Myocyte (in vitro differentiated cells): ENCODE data around the gene KIFC1. TPM values are rescaled to one million over a fixed set of nuclear protein-coding genes. Genes with fewer than 3 reads are reported as not detected.

Experiments used
- DNase-seq: peaks from one replicate; pipeline ENCODE4 v3.0.0-alpha.2; 2012; ENCODE audit warnings: low read depth
- total RNA-seq: library from RNA; depleted of rRNA; stranded (reverse); fragments of >200 nt; gene quantifications from 2 replicates; pipeline ENCODE4 v1.2.3, GENCODE V29; 2014

KIFC1 gene
- total RNA-seq, 1 donor from 2014 or later = 0.35 TPM

- DNase-seq = no peak
Observed at GRCh38 chr6:33439956-33440648, 48.5 kb downstream of the KIFC1 start.

DNA sequence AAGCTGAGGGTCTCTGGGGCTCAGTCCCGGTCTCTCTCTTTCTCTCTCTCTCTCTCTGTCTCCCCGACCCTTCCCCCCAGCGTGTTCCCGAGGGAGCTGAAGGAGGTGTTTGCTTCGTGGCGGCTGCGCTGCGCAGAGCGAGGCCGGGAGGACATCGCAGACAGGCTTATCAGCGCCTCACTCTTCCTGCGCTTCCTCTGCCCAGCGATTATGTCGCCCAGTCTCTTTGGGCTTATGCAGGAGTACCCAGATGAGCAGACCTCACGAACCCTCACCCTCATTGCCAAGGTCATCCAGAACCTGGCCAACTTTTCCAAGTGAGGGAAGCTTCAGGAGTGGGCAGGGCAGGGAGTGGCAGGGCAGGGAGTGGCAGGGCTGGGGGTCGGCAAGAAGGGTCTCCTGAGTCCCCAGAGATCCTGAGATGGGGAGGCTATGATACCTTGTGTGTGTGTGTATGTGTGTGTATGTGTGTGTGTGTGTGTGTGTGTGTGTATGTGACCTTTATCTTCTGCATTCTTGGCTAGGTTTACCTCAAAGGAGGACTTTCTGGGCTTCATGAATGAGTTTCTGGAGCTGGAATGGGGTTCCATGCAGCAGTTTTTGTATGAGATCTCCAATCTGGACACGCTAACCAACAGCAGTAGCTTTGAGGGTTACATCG is 49.2 kb downstream of the KIFC1 start:
- DNase-seq = no peak

DNA sequence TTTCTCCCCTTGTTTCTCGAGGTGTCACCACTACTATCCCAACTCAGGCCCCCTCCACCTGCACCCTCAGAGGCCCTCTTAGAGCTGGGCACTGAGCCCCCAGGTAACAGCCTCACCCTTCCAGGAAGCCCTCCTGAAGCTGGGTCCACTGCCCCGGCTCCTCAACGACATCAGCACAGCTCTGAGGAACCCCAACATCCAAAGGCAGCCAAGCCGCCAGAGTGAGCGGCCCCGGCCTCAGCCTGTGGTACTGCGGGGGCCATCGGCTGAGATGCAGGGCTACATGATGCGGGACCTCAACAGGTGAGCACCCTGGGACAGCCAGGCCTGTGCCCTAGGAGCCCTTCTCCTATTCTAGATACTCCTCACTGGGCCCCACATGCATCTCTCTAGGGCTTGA is 49.8 kb downstream of the KIFC1 start:
- DNase-seq = no peak

DNA sequence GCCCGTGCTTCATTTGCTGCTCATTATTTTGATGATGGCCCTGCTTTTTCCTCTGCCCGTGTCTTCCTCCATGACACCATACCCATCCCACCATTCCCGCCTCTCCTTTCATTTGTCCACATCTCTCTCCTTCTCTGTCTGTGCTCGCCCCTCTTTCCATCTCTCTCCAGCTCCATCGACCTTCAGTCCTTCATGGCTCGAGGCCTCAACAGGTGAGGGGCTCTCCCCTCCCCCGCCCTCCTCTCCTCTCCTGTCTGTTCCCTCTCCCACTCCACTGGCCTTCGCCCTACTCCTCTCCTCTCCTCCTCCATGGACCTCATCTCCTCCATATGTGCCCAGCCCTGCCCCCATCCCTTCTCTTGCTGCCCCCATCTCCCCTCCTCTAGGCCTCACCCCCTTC is 50.7 kb downstream of the KIFC1 start:
- DNase-seq = no peak

DNA sequence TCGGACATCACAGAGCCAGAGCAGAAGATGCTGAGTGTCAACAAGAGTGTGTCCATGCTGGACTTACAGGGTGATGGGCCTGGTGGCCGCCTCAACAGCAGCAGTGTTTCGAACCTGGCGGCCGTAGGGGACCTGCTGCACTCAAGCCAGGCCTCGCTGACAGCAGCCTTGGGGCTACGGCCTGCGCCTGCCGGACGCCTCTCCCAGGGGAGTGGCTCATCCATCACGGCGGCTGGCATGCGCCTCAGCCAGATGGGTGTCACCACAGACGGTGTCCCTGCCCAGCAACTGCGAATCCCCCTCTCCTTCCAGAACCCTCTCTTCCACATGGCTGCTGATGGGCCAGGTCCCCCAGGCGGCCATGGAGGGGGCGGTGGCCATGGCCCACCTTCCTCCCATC is 51.4 kb downstream of the KIFC1 start:
- no peak for DNase-seq

- DNase-seq = no peak
Observed at GRCh38 chr6:33443619-33444504, 52.2 kb downstream of the KIFC1 start.

GRCh38 chr6:33445119-33445603 is 53.5 kb downstream of the KIFC1 start:
- DNase-seq = no peak

DNA sequence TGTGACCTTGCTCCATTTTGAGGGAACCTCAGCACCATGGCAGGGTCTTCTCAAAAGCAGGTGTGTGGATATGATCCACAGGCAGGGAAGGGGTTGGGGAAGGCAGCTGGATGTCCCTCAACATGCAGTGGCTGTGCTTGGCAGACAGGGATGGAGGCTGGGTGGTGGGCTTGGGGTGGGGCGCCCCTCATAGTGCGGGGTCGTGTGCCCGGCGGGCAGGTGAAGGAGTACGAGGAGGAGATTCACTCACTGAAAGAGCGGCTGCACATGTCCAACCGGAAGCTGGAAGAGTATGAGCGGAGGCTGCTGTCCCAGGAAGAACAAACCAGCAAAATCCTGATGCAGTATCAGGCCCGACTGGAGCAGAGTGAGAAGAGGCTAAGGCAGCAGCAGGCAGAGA is 54.7 kb downstream of the KIFC1 start:
- DNase-seq = no peak

DNA sequence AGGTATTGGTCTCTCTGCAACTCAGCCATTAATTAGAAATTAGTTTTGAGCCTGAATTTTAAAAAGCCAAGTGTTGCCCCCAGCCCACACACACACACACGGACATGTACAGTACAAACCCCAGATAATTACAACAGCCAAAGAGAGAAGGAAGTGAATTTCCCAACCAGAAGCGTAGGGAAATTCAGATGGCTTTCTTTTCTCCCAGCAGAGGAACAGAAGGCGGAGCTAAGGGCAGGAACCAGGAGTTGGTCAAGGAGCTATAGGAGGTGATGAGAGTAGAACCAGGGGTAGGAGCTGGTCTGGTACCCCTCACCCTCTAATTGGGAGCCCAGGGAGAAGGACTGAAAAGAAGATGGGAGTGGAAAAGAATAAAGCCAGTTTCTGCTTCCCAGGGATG is 58.8 kb downstream of the KIFC1 start:
- no peak for DNase-seq

DNA sequence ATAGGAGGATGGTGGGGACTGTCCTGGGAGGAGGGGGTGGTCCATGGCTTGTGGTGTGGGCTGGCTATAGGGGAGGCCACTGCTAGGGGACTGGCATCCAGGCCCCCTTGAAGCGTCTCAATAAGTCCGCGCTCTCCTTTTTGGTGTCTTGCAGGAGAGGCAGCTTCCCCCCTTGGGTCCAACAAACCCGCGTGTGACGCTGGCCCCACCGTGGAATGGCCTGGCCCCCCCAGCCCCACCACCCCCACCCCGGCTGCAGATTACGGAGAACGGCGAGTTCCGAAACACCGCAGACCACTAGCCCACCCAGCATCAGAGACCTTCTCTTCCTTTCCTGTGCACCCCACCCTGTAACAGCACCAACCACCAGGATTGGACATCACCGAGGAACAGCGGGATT is 60.0 kb downstream of the KIFC1 start:
- DNase-seq = no peak

GRCh38 chr6:33452496-33452895 is 60.9 kb downstream of the KIFC1 start:
- DNase-seq = no peak

GRCh38 chr6:33453393-33454008 is 61.9 kb downstream of the KIFC1 start:
- no peak for DNase-seq

DNA sequence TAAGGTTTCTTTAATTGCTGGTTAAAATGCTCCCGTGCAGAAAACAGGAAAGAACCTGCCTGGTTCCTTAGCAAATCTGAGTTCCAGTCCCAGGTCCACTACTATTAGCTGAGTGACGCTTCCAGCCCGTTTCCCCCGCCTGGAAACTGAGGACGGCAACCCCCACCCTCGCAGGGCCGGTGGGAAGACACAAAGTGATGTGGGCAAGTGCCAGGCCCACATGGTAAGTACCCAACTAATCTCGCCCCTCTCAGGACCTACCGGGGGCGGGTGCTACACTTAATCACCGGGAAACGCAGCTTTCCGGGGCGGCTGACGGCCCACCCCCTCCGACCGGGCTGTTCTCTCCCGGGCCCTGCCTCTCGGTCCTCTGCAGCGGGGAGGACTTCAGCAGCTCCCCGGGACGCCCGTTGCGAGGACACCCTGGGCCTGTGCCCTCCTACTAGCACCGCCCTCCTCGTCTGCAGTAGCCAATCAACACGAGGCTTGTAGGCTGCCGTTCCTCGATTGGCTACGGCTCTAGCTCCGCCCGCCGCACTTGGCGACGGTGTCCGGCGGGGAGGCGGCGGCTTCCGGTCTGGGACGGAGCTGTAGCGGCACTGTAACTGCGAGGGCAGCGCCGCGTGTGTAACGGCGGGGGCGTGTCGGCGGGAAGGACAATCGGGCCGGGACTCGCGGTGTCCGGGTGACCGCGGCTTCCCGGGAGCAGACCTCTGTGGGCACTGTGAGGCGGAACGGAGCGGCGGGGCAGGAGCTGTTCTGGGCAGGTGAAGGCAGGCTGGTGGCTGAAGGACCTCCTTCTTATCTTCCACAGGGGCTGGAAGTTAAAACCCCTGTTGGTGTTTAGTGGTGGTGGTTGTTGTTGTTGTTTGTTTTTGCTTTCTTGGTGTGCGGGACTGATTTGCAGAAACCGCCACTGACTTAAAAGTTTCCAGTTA is 62.7 kb downstream of the KIFC1 start, which contains the start of gene ZBTB9:
Gene ZBTB9 (plus strand): TSS at position 568 of the 938 bp plus-strand sequence. CDS start 525 bp downstream, outside the sequence.
- DNase-seq = peak; percentile 96

GRCh38 chr6:33455051-33455450 is 63.4 kb downstream of the KIFC1 start:
- no peak for DNase-seq

GRCh38 chr6:33456156-33456555 is 64.5 kb downstream of the KIFC1 start:
- DNase-seq = no peak

GRCh38 chr6:33458676-33459075 is 67.1 kb downstream of the KIFC1 start:
- DNase-seq = no peak

DNA sequence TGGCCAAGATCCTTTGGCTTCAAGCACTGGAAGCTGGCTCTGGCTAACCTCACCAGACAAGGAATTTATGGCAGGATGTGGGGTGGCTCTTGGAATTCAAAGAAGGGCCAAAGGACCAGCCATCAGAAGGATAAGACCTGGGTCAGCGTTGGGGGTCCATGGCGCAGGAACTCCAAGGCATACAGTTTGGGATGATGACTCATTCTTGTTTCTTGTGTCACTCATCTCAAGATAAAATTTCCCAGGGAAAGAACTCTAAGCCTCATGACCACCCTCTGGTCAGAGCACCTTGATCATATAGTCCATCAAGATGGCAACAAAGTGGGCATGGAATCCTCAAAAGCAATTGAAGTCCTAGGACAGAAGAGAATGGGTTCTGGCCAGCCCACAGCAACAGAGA is 67.6 kb downstream of the KIFC1 start:
- DNase-seq = no peak
